Hematopoietic multipotent progenitor cell treated with erythropoietin and hydrocortisone succinate and interleukin-3 and kit ligand, for 4 days (in vitro differentiated cells): ENCODE measurements around the gene TENT4B.
"Not testable (repeated sequence)": the region's sequence is repeated elsewhere in the genome, so short reads cannot be mapped to it uniquely, and the experiment has no call there.

Source experiments
- DNase-seq: peaks from one replicate; pipeline ENCODE4 v3.0.0-alpha.2; 2015

The TENT4B gene

DNA sequence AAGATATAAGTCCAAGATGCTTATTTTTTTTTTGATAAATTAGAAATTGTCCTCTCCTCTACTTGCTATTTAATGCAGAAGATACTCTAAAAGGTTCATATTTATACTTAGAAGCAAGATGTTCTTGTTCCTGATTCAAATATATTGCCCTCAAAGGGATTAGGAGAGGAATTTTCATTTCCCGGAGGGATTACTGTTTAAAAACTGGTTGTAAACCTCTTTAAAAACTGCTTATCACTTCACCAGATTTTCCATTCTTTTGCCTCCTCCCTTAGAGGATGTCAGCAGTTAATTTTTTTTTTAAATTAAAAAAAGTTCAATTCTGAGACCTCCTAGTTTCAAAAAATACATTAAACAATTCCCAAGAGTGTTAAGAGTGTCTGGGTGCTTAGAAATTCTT is 2.8 kb downstream of the TENT4B start:
- no peak for DNase-seq

DNA sequence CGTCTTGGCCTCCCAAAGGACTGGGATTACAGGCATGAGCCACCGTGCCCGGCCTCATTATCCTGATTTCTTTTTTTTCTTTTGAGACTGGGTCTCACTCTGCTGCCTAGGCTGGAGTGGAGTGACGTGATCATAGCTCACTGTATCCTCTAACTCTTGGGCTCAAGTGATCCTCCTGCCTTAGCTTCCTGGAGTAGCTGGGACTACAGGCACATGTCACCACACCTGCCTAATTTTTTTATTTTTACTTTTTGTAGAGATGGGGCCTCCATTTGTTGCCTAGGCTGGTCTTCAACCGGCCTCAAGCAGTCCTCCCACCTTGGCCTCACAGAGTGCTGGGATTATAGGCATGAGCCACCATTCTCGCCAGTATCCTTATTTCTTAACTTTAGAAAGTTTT is 3.5 kb downstream of the TENT4B start:
- DNase-seq, result no peak

DNA sequence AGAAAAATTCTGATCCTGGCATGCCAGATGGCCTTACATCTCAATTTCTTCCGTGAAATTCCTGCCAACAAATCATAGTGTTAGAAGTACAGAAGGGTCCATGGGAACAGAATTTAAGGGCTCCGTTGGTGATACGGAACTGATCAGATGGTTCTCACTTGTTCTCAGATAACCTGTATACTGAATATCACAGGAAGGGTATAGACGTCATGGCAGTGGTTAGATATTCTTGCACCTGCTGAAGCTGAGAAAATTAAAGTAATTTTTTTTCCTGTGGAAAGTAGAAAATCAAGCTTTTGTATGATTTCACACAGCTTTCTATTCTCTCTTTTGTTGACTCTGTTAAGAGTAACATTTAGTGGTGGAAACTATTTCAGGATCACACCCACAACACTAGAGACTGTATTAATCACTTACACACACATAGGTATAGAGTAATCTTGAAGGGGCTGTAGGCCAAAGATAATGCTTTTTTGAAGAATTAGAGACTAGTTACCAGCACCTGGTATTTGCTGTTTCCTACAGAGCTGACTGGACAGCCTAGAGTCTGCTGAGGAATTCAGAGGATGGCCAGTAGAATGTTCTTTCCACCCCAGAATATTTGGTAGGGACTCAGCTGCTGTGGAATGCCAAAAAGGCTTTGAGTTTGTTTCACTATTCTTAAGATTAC is 7.5 kb downstream of the TENT4B start:
- DNase-seq, result peak; percentile 51

DNA sequence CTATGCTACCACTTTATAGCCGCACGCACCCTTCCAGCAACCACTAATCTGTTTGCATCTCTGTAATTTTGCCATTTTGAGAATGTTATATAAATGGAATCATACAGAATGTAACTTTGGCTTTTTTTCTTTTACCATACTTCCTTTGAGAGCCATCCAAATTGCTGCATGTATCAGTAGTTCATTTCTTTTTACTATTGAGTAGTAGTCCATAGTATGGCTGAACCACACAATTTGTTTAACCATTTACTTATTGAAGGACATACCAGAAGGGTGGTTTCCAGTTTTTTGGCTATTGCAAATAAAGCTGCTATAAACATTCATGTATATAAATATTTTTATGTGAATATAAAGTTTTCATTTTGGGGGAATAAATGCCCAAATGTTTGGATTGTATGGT is 8.8 kb downstream of the TENT4B start:
- no peak for DNase-seq

DNA sequence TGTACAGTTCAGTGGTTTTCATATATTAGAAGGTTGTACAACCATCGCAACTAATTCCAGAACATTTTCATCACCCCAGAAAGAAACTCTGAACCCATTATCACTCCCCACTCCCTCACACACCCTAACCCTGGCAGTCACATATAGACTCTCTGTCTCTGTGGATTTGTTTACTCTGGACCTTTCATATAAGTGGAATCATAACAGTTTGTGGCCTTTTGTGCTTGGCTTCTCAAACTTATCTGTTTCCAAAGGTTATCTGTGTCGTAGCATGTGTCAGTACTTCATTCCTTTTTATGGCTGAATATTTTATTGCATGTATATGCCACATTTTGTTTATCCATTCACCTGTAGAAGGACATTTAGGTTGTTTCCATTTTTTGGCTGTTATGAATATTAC is 12.4 kb downstream of the TENT4B start:
- peak; percentile 49 for DNase-seq

DNA sequence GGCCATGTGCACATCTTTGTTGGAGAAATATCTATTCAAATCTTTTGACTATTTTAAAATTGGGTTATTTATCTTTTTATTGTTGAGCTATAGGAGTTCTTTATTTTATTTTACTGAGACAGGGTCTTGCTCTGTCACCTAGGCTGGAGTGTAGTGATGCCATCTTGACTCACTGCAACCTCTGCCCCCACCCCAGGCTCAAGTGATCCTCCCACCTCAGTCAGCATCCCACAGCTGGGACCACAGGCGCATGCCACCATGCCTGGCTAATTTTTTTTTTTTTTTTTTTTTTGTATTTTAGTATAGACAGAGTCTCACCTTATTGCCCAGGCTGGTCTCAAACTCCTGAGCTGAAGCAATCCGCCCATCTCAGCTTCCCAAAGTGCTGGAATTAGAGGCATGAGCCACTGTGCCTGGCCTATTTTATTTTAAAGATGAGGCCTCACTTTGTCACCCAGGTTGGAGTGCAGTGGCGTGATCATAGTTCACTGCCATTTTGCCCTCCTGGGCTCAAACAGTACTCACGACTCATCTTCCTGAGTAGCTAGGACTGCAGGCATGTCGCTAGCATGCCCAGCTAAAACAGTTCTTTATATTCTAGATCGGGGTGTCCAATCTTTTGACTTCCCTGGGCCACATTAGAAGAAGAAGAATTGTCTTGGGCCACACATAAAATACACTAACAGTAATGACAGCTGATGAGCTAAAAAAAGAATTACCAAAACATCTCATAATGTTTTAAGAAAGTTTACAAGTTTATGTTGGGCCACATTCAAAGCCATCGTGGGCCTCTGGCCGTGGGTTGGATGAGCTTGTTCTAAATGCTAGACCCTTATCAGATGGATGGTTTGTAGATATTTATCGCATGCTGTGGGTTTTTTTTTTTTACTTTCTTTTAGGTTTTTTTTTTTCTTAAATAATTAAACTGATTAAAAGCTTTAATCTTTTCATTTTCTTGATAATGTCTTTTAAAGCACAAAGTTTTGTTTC is 13.7 kb downstream of the TENT4B start:
- DNase-seq, result peak; percentile 56

DNA sequence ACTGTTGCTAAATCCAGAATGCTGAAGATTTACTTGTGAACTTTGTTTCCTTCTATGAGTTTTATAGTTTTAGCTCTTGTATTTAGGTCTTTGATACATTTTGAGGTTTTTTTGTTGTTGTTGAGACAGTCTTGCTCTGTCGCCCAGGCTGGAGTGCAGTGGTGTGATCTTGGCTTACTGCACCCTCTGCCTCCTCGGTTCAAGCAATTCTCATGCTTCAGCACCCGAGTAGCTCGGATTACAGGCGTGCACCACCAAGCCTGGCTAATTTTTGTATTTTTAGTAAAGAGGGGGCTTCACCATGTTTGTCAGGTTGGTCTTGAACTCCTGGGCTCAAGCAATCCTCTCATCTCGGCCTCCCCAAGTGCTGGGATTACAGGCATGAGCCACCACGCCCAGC is 14.4 kb downstream of the TENT4B start:
- no peak for DNase-seq

DNA sequence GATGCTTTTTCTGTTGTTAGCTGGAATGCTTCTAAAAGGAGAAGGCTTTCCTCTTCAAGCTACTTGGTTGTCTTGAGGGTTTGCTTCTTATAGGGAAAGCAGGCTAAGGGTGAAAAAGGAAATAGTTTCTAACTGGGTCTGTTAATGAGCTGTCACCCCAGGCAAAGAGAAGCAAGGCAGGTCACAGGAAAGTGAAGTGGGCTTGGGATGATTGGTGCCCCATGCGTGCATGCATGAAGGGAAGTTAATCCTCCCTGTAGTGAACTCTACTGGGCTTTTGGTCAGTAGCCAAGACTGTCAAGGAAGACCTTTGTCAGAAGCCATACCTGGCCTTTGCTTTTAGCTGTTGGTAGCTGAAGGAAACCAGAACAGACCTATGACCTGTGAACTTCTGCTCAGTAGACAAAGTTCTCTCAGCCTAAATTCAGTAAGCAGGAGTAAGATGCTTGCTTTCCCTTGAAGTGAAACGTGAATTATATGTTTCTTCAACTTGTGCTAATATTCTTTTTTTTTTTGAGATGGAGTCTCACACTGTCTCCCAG is 16.5 kb downstream of the TENT4B start:
- no peak for DNase-seq

DNA sequence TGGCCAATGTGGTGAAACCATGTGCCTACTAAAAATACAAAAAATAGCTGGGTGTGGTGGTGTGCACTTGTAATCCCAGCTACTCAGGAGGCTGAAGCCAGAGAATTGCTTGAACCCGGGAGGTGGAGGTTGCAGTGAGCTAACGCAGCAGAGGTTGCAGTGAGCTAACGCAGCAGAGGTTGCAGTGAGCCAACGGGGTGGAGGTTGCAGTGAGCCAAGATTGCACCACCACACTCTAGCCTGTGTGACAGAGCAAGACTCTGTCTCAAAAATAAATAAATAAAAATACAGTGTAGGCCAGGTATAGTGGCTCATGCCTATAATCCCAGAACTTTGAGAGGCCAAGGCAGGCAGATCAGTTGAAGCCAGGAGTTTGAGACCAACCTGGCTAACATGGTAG is 18.7 kb downstream of the TENT4B start:
- DNase-seq, result not testable (repeated sequence)

DNA sequence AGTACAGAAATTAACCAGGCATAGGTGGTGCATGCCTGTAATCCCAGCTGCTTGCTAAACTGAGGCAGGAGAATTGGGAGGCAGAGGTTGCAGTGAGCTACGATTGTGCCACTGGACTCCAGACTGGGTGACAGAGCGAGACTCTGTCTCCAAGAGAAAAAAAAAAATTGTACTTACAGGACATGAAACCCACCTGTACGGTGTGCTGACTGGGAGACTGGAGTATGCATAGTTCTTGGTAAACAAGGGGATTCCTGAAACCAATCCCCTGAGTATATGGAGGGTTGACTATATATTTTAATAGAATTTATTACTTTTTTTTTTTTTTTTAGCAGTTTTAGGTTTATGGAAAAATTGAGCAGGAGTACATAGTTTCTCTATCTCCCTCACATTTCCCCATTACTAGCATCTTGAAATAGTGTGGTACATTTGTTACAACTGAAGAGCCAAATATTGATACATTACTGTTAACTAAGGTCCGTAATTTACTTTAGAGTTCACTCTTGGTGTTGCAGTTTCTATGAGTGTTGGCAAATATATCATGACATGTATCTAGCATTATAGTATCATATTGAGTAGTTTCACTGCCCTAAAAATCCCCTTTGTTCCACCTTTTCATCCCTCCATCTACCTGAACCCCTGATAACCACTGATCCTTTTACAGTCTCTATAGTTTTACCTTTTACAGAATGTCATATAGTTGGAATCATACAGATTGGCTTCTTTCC is 19.3 kb downstream of the TENT4B start:
- no peak for DNase-seq

DNA sequence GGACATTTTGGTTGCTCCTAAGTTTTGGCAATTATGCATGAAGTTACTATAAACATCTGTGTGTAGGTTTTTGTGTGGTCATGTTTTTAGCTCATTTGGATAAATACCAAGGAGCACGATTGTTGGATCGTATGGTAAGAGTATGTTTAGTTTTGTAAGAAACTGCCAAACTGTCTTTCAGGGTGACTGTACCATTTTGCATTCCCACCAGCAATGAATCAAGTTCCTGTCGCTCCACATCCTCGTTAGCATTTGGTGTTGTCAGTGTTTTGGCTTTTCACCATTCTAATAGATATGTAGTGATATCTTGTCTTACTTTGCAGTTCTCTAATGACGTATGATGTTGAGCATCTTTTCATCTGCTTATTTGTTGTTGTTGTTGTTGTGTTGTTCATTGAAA is 20.2 kb downstream of the TENT4B start:
- no peak for DNase-seq

DNA sequence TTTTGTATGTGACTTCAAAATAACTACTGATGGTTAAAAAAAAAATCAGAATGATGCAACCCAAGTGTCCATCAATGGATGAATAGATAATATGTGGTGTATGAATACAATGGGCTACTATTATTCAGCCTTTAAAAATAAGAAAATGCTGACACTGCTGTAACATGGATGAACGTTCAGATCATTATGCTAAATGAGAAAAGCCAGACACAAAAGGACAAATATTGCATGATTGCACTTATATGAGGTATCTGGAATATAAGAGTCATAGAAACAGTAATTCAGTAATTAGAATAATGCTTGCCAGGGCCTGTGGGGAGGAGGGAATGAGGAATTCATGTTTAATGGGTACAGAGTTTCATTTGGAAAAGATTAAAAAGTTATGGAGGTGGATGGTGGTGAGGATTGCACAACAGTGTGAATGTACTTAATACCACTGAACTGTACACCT is 25.4 kb downstream of the TENT4B start:
- DNase-seq, result no peak

DNA sequence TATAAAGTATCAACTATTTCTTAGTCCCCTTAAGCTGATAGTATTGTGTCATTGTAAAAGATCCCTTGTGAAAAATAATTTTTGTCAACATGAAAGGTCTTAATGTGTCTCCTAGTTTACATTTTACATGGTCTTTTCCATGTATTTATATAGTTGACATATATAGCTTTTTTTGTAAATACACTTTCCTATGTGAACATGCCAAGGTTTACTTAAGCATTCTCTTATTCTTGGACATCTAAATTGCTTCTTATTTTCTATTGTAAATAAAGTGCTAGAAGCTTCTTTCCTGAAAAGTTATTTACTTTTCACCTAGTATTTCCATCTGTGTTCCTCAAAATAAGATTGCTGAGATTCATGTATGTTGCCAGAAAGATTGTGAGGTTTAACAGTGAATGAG is 29.3 kb downstream of the TENT4B start:
- DNase-seq, result no peak

DNA sequence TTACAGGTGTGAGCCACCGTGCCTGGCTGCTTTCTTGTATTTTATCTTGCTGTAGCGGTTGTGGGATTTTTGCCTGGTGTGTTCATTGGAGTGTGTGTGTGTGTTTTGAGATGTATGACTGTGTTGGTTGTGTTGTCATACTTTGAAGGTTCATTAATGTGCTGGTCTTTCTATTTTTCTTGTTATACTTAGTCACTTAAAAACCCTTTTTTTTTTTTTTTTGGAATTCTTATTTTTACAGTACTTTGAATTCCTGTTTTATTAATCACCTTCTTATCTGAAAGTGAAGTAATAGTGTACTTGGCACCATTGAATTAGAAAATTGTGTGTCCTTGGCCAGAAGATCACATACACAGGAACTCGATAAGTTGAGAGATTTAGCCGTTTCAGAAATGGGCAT is 30.2 kb downstream of the TENT4B start:
- no peak for DNase-seq

DNA sequence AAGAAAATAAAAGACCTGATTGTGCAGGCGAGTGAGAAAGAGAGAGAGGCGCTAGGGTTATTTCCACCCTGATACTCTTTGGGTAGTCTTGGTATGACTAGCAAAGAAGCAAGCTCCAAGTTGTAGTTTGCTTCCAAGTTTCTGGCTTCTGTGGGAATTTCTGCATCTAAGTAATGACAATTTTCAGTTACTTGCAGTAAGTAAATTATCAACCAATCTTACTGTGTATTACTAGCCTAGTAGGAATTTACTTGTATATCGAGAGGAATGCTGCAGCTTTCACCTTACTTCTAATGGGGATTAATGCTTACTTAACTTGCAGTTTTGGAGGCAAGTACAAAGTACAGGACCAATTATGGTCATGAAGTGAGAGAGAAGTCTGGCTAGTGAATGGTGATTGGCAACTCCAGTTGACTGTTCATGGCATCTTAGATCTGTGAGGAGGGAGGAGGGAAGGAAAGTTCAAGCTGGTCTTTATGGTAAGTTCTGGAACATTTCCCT is 31.9 kb downstream of the TENT4B start:
- DNase-seq, result no peak

DNA sequence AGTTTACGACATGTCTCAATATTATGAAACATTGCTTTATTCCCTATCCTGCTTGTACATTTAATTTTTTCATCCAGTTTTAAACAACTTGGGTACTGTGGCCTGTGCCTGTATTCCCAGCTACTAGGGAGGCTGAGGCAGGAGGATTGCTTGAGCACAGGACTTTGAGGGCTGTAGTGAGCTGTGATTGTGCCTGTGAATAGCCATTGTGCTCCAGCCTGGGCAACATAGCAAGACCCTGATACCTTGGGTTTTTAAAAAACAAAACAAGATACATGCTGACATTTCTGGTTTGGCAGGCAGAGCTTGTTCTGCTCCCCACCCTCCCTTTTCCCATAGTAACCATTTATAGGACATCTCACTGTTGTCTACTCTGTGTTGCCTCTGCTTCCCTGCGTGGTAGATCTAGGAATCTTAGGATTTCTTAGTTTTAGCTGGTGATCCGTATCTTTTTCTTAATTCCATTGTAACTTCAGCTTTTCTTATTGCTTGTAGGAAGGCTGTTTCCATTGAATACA is 35.6 kb downstream of the TENT4B start:
- DNase-seq, result no peak

DNA sequence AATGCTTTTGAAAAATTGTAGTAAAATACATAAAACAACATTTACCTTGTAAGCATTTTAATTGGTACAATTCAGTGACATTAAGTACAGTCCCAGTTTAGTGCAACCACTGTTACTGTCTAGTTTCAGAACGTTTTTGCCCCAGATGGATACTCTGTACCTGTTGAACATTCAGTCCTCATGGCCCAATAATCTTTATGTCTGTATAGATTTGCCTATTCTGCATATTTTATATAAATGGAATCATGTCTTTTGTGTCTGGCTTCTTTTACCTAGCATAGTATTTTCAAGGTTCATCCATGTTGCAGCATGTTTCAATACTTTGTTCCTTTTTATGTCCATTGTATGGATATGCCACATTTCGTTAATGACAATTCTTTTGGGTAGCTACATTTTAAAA is 37.2 kb downstream of the TENT4B start:
- no peak for DNase-seq

DNA sequence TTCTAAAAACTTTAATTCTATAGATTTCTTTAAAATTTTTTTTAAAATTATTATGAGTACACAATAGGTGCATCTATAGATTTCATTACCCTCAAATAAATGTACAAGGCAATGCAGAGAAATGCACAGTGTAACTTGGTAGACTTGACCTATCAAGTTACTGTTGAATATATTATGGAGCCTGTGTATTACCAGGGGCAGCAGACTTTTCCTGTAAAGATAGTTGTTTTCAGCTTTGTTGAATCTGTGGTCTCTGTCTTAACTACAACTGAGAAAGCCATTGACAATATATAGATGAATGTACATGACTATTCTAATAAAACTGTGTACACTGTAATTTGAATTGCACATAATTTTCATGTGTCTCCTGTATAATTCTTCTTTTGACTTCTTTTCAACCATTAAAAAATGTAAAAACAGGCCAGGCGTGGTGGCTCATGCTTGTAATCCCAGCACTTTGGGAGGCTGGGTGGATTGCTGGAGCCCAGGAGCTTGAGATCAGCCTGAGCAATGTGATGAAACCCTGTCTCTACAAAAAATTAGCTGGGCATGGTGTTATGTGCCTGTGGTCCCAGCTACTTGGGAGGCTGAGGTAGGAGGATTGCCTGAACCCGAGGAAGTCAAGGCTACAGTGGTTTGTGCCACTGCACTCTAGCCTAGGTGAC is 39.4 kb downstream of the TENT4B start:
- DNase-seq, result no peak

DNA sequence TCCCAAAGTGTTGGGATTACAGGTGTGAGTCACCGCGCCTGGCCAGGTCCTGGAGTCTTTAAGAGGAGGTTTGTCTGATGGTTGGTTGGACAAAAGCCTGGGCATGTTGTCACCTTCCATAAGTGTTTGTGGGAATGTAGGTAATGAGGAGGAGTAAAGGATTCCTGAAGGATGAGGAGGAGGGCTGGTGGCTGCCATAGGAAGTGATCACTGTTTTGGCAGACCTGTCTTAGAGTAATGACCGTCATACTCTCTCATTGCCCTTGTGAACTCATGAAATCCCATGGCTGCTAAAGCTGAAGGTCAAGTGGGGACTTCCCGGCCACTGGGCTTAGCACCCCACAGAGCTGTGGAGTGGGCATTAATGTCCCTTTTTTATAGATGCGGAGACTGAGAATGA is 40.5 kb downstream of the TENT4B start:
- DNase-seq, result no peak

DNA sequence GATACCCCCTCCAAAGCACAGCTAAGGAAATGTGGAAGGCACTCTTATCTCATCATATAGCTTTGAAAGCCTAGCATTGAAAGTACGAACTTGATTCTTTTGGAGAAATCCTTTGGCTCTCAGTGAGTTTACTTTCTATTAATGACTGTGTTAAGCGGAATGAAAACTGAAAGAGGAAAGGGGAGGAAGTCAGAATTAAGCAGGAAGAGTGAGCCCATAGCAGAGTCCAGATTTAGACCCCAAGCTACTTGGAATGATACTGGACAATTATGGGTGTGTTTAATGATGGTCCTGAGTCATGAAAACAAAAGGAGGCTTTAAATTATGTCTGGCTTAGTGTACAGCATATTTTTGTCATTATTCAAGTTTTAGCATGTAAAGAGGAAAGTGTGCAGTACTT is 42.2 kb downstream of the TENT4B start:
- DNase-seq, result no peak

DNA sequence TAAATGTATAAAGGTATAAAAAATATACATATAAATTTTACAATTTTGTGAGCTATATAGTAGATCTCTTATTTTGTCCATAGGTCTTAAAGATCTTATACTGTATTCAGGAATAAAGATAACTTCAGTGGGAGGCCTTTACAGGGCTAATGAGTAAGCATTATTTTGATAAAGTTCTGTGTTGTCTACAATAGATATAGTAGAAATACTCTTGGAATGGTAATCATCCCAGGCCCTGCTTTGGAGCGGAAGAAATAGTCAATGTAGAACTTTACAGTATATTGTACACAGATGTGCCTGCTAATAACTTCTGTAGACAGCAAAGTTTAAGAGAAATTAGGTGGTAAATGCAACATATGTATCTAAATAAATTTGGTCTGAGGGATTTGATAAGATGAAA is 42.6 kb downstream of the TENT4B start:
- DNase-seq, result no peak

DNA sequence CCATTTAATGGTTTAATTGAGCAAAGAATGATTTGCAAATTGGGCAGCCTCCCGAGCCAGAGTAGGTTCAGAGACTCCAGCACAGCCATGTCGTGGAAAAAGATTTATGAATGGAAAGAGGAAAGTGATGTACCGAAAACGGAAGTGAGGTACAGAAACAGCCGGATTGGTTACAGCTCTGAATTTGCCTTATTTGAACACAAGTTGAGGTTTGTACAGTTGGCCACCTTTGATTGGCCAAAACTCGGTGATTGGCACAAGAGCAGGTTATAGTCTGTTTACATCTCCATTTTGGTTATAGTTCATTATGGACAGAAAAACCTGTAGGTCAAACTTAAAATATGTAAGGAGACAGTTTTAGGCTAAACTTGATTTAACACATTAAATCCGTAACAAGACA is 44.5 kb downstream of the TENT4B start:
- DNase-seq, result no peak
